Gastrocnemius medialis (tissue), 4 donors: ENCODE results near the gene ARID5A.

ENCODE experiments used
- CTCF ChIP-seq, 5 experiments: fragments of 450-650 bp in 3 of 5; fragments of 200-600 bp in 2 of 5; sonication (generic) in 2 of 5; IDR thresholded peaks in 4 of 5; conservative IDR thresholded peaks in 1 of 5; 1 replicate in 4 of 5; 2 replicates in 1 of 5; pipeline ENCODE4 v1.5.1; 2016 to 2019; ENCODE audit warnings: antibody characterized with exemption in 5 of 5, mild to moderate bottlenecking in 3 of 5, moderate library complexity in 3 of 5
- POLR2A ChIP-seq, 2 donors: fragments of 450-650 bp; IDR thresholded peaks; one replicate each; pipeline ENCODE4 v1.6.1; 2017; ENCODE audit warnings: antibody characterized with exemption in 2 of 2, mild to moderate bottlenecking in 2 of 2, moderate library complexity in 2 of 2

- no peak for TF ChIP-seq CTCF (IDR thresholded peaks at IDR 0.05 in 4 of 5, conservative IDR thresholded peaks at IDR 0.05 in 1 of 5)
- TF ChIP-seq POLR2A (IDR thresholded peaks at IDR 0.05), result no peak
These were observed 37.8 kb downstream of the ARID5A start for GRCh38 chr2:96574364-96574763.
